ENCODE measurements around the gene OR5H15.
"Not testable (repeated sequence)": the region's sequence is repeated elsewhere in the genome, so short reads cannot be mapped to it uniquely, and the experiment has no call there.

OR5H15 gene

DNA sequence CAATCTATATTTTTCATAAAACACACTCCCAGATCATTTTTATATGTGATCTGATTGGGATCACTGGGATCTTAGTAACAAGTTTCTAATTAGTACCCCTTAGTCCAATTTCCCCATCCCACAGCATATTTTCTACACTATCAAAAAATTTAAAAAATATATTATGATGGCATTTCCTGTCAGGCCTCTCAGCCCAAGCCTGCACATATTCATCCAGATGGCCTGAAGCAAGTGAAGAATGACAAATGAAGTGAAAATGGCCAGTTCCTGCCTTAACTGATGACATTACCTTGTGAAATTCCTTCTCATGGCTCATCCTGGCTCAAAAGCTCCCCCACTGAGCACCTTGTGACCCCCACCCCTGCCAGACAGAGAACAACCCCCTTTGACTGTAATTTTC lies 24.4 kb downstream of the OR5H15 start:
- H3K36me3 ChIP-seq (ENCODE audit: insufficient read depth, low read length); H3K9me3 ChIP-seq (ENCODE audit: control insufficient read depth, insufficient read depth, low read length); H3K4me1 ChIP-seq (ENCODE audit: insufficient read depth, low read length); H3K9ac ChIP-seq (ENCODE audit: low read depth, low read length): not testable (repeated sequence)

DNA sequence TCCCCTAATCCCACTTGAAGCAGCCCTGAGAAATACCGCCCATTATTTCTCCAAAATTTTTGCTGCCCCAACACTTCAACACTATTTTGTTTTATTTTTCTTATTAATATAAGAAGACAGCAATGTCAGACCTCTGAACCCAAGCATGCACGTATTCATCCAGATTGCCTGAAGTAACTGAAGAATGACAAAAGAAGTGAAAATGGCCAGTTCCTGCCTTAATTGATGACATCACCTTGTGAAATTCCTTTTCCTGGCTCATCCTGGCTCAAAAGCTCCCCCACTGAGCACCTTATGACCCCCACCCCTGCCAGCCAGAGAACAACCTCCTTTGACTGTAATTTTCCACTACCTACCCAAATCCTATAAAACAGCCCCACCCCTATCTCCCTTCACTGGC lies 29.8 kb downstream of the OR5H15 start:
- not testable (repeated sequence) for H3K9me3 ChIP-seq (ENCODE audit: control insufficient read depth, insufficient read depth, low read length); H3K4me1 ChIP-seq (ENCODE audit: insufficient read depth, low read length); H3K36me3 ChIP-seq (ENCODE audit: insufficient read depth, low read length); H3K9ac ChIP-seq (ENCODE audit: low read depth, low read length)

DNA sequence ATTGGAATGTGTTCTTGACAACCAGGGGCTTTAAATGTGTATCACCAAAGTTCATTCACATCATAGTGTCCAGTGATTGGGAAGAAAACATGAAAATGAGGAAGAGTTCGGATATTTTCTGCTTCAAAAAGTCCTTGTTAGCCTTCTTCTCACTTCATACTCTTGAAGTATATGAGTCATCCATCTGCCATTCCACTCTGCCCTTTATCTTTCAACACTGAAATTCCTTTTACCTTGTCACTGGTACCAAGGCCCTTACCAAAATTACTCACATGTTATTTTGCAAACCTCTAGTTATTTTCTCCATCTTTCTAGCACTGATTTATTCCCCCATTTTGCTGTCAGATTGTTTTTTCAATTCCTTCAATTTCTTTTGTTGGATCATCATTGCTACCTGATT lies 32.5 kb downstream of the OR5H15 start:
- no peak overlapping the region for H3K9ac ChIP-seq (ENCODE audit: low read depth, low read length)
- H3K4me1 ChIP-seq (ENCODE audit: insufficient read depth, low read length): peaks cover 9% of the 10 kb centered on the region
- H3K9me3 ChIP-seq (ENCODE audit: control insufficient read depth, insufficient read depth, low read length): no peaks in the 10 kb centered on the region; the same call in 1 of the 2 replicates
- H3K36me3 ChIP-seq (ENCODE audit: insufficient read depth, low read length): peaks cover 3% of the 10 kb centered on the region

DNA sequence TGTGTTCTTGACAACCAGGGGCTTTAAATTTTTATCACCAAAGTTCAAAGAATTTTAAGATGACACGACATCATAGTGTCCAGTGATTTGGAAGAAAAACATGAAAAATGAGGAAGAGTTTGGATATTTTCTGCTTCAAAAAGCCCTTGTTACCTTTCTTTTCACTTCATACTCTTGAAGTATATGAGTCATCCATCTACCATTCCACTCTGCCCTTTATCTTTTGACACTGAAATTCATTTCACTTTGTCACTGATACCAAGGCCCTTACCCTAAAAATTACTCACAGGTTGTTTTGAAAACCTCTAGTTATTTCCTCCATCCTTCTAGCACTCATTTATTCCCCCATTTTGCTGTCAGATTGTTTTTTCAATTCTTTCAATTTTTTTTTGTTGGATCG lies 42.7 kb downstream of the OR5H15 start:
- H3K9me3 ChIP-seq (ENCODE audit: control insufficient read depth, insufficient read depth, low read length): no peaks in the 10 kb centered on the region
- H3K36me3 ChIP-seq (ENCODE audit: insufficient read depth, low read length): no peaks in the 10 kb centered on the region
- no peak overlapping the region for H3K9ac ChIP-seq (ENCODE audit: low read depth, low read length)
- peaks cover 22% of the 10 kb centered on the region for H3K4me1 ChIP-seq (ENCODE audit: insufficient read depth, low read length)

DNA sequence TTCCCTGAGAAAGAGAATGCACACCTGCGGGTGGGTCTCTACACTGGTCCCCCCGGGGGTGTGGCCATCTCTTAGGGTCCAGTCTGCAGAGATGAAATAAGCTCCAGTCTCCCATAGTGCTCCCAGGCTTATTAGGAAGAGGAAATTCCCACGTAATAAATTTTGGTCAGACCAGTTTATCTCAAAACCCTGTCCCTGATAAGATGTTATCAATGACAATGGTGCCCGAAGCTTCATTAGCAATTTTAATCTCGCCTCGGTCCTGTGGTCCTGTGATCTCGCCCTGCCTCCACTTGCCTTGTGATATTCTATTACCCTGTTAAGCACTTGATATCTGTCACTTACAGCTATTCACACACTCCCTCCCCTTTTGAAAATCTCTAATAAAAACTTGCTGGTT lies 46.8 kb downstream of the OR5H15 start:
- peaks cover 22% of the 10 kb centered on the region for H3K4me1 ChIP-seq (ENCODE audit: insufficient read depth, low read length)
- no peak overlapping the region; the same call in 1 of the 2 replicates for H3K9ac ChIP-seq (ENCODE audit: low read depth, low read length)
- no peaks in the 10 kb centered on the region for H3K9me3 ChIP-seq (ENCODE audit: control insufficient read depth, insufficient read depth, low read length)
- no peaks in the 10 kb centered on the region for H3K36me3 ChIP-seq (ENCODE audit: insufficient read depth, low read length)

DNA sequence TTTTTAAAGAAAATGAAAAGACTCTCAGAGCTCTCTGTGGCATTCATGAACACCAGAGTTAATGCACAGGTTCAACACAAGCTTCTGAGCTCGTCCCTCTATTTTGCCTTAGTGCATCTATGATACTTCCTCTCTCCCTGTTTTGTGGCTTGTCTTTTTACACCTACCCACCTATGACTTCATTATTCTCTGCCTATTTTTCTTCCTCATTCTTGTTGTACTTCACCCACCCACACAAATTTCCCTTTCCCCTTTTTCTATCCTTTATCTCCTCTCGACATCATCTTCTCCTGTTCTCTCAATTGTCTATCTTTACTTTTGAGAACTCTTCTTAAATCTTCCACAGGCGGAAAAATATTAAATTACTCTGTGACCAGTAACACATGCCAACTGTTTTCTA lies 48.6 kb downstream of the OR5H15 start:
- no peaks in the 10 kb centered on the region for H3K9me3 ChIP-seq (ENCODE audit: control insufficient read depth, insufficient read depth, low read length)
- peaks cover 10% of the 10 kb centered on the region for H3K4me1 ChIP-seq (ENCODE audit: insufficient read depth, low read length)
- no peaks in the 10 kb centered on the region for H3K36me3 ChIP-seq (ENCODE audit: insufficient read depth, low read length)
- no peak overlapping the region for H3K9ac ChIP-seq (ENCODE audit: low read depth, low read length)
